SU-DHL-6 (cell line): Measurements from ENCODE around the gene ZDHHC11.
"Not testable (repeated sequence)": the region's sequence is repeated elsewhere in the genome, so short reads cannot be mapped to it uniquely, and the experiment has no call there.

Experiments
- EZH2phosphoT487 ChIP-seq: fragments of 200-600 bp; sonication (generic), shearing (Covaris generic); conservative IDR thresholded peaks from 2 replicates; pipeline ENCODE4 v1.6.1; 2018; ENCODE audit warnings: mild to moderate bottlenecking, antibody characterized with exemption, low read length, moderate library complexity, mixed read lengths
- TF ChIP-seq, protein P1 (sequence below): fragments of 200-600 bp; sonication (generic); IDR thresholded peaks from one replicate; pipeline ENCODE4 v1.5.1; 2017; ENCODE audit warnings: antibody characterized with exemption, mild to moderate bottlenecking, low read length, moderate library complexity; ENCODE audit not compliant: insufficient read depth, poor library complexity, severe bottlenecking

DNA sequence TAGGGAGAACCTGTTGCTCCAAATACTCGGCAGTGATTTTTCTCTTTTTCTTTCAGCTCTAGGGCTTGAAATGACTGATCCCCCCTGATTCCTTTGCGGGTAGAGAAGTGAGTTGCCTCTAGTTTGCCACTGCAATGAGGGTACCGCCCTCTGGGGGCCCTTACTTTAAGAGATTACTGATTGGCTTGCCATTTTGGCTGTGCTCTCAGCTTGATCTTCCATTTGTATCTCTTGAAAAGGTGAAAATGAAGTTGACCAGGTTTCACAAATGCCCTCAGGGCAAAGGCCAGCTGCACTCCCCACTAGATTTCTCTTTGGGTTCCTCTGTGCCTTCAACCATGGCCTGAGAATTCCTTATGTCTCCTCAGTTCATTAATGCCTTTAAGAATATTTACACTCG, 52.8 kb downstream of the ZDHHC11 start:
- TF ChIP-seq, protein P1, sequence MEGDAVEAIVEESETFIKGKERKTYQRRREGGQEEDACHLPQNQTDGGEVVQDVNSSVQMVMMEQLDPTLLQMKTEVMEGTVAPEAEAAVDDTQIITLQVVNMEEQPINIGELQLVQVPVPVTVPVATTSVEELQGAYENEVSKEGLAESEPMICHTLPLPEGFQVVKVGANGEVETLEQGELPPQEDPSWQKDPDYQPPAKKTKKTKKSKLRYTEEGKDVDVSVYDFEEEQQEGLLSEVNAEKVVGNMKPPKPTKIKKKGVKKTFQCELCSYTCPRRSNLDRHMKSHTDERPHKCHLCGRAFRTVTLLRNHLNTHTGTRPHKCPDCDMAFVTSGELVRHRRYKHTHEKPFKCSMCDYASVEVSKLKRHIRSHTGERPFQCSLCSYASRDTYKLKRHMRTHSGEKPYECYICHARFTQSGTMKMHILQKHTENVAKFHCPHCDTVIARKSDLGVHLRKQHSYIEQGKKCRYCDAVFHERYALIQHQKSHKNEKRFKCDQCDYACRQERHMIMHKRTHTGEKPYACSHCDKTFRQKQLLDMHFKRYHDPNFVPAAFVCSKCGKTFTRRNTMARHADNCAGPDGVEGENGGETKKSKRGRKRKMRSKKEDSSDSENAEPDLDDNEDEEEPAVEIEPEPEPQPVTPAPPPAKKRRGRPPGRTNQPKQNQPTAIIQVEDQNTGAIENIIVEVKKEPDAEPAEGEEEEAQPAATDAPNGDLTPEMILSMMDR = not testable (repeated sequence)
- TF ChIP-seq EZH2phosphoT487 = not testable (repeated sequence)
